HG03025 (cell line): ENCODE measurements around the gene YWHAQ.
A peak's percentile ranks its signal among the peaks of the same experiment; 100 is the strongest.
"Not testable (repeated sequence)": the region's sequence is repeated elsewhere in the genome, so short reads cannot be mapped to it uniquely, and the experiment has no call there.

Experiments
- ATAC-seq: cut with Tn5 transposase; IDR thresholded peaks from one replicate; pipeline ENCODE4 v1.9.1; 2021; ENCODE audit warnings: mild to moderate bottlenecking, moderate library complexity; ENCODE audit not compliant: unreplicated experiment, low FRiP score

The YWHAQ gene

DNA sequence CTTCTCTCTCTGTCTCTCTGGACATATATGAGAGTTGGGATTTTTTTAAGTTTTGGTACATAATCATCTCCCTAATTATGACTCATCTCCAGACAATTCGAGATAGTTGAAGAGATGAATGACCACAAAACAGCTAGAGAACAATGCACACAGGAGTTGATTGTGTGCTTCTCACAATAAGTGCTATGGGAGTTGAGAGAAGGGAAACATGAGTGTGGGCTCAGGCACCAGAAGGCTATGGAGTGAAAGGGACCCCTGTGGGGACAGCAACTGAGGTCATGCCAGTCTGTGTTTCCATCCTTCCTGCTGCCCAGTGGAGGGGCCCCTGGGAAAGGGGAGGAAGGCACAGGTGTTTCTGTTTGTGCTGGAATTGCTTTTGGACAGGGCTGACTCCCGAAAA lies 6.5 kb upstream of the YWHAQ start:
- ATAC-seq: no peak

DNA sequence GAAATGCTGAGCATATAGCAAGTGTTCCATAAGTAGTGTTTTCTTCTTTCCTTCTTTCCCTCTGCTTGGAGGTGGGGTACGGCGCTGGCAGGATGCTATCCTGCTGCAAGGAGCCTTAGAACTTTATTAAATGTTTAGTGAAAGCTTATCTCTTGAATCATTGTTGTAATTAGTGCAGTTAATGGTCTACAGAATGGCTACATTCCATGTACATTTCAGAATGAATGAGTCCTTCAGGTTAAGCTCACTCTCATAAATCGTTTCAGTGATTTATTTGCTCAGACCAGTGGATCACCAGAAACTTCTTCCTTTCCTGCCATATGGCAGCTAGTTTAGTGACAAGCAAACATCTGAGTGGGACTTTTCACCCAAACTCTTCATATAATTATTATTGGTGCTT lies 3.3 kb upstream of the YWHAQ start:
- ATAC-seq: no peak

DNA sequence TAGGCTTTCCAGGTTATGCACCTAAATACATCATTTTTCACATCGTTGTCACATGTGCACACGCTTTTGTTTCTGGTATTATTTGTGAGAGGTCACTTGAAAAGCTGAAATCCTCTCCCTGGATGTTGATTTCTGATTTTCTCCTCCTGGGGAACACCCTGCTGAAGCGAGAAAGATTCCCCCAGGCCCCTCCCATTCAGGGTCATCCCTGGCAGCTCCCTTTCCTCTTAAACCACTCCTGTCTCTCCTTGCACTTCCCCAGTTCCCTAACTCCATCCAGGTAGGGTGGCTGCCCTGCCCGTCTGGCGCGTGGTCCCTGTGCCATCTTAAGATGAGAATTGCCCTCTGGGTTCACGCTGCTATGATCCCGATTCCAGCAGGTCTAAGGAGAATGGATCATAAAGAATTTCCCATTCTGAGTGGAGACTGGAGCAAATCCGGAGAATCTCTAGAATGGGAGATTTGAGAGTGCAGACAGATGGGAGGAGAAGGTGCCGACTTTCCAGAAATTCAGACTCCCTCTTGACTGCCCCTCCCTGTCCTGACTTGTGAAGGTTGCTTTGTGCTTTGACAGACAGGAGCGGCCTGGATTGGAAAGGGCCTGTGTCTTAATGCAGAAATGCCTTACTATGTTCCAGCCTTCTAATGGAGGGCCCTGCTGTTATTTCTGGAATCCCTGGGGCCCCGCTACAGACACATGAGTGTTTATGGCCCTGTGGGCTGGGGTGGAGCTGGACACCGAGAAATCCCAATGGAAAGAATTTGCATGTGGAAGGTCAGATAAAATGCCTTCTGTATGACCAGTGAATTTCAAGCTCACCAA lies 1.3 kb upstream of the YWHAQ start:
- no peak for ATAC-seq

GRCh38 chr2:9631553-9631819 lies 689 bp upstream of the YWHAQ start:
- no peak for ATAC-seq

DNA sequence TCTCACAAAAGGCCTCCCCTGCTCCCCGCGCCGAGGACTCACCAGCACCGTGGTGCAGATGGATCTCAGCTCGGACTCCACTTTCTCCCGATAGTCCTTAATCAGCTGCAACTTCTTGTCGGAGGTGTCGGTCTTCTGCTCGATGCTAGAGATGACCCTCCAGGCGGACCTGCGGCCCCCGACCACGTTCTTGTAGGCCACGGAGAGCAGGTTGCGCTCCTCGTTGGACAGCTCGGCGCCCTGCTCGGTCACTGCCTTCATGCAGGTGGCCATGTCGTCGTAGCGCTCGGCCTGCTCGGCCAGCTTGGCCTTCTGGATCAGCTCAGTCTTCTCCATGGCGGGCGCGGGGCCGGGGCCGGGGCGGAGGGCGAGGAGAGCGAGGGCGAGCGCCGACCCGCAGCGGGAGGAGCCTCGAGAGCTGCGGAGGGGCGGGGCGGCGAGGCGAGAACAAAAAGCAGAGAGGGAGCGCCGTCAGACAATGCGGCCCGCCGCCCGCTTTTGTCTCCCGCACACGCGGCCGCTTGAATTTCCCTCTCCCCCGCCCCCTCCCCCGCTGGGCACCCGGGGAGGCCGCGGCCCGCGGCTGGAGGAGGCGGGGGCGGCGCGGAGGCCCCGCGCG lies 571 bp downstream of the YWHAQ start:
- peak; percentile 53 for ATAC-seq

GRCh38 chr2:9629222-9630116 lies 1.3 kb downstream of the YWHAQ start:
- ATAC-seq: no peak

GRCh38 chr2:9627310-9627709 lies 3.5 kb downstream of the YWHAQ start:
- ATAC-seq: no peak

- no peak for ATAC-seq
Measured at GRCh38 chr2:9623151-9623550, 7.6 kb downstream of the YWHAQ start.

GRCh38 chr2:9621655-9622054 lies 9.1 kb downstream of the YWHAQ start:
- not testable (repeated sequence) for ATAC-seq

- ATAC-seq: no peak
Measured at GRCh38 chr2:9618410-9618809, 12.4 kb downstream of the YWHAQ start.

DNA sequence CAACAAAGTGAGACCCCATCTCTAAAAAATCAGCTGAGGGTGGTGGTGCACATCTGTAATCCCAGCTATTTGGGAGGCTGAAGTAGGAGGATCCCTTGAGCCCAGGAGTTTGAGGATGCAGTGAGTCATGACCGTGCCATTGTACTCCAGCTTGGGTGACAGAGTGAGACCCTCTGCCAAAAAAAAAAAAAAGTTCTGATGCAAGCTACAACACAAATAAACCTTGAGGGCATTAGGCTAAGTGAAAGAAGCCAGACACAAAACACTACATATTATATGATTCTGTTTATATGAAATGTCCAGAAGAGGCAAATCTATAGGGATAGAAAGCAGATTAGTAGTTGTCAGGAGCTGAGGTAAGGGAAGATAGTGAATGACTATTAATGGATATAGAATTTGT lies 13.0 kb downstream of the YWHAQ start:
- ATAC-seq: no peak

DNA sequence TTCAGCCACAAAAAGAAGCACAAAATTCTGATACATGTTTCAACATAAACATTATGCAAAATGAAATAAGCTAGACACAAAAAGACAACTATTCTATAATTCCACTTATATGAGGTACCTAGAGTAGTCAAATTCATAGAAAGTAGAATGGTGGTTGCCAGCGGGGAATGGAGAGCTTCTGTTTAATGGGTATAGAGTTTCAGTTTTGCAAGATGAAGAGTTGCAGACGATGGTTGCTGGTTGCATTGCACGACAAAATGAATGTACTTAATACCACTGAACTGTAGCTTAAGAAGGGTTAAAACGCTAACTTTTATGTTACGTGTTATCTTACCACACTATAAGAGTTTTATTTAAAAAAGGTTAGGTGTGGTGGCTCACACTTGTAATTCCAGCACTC lies 13.5 kb downstream of the YWHAQ start:
- no peak for ATAC-seq

- no peak for ATAC-seq
Measured at GRCh38 chr2:9614562-9614961, 16.2 kb downstream of the YWHAQ start.

GRCh38 chr2:9613291-9613690 lies 17.5 kb downstream of the YWHAQ start:
- no peak for ATAC-seq

- not testable (repeated sequence) for ATAC-seq
Measured at GRCh38 chr2:9611549-9611912, 19.3 kb downstream of the YWHAQ start.

DNA sequence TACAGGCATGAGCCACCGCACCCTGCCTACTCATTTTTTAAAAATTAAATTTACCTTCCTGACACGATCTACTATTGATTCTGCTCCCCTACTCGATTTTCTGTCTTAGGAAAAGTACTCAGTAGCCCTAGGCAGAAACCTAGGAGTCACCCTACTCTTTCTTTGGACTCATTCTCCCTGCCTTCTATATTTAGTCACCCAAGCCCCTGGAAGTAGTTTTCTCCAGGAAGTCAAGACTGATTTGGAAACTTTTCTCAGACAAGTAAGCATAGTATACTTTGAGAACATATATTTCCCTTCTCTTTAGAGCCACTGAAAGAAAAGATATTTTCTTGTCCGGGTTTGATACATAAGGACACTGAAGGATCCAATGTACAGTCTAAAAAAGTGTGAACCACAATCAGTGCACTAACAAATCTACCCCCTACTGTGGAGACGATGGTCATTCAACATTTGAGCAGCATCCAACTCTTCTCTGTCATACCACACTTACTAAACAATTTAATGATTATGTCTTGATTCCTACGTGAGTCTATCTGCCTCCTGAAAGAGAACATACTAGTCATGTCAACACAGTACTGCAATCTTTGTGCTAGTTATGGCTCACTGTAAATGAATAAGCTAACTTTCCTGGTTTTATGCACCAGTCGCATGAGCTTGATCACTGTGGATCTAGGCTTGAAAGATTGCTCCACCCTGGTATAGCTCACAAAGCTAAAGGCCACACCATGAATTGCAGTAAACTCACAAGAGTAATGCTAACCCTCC lies 19.8 kb downstream of the YWHAQ start:
- no peak for ATAC-seq

GRCh38 chr2:9608491-9608890 lies 22.3 kb downstream of the YWHAQ start:
- ATAC-seq: not testable (repeated sequence)

- ATAC-seq: no peak
Measured at GRCh38 chr2:9602412-9602811, 28.4 kb downstream of the YWHAQ start.

DNA sequence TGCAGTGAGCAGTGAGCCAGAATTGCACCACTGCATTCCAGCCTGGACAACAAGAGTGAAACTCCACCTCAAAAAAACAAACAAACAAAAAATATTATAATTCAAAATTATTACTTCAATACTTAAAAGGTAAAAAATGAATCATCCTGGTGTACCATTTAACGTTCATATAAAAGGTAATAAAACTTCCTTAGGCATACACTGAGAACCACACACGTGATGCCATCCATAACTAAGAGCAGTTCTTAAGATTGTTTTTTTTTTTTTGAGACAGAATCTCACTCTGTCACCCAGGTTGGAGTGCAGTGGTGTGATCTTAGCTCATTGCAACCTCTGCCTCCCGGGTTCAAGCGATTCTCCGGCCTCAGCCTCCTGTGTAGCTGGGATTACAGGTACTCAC lies 29.4 kb downstream of the YWHAQ start:
- ATAC-seq: no peak

DNA sequence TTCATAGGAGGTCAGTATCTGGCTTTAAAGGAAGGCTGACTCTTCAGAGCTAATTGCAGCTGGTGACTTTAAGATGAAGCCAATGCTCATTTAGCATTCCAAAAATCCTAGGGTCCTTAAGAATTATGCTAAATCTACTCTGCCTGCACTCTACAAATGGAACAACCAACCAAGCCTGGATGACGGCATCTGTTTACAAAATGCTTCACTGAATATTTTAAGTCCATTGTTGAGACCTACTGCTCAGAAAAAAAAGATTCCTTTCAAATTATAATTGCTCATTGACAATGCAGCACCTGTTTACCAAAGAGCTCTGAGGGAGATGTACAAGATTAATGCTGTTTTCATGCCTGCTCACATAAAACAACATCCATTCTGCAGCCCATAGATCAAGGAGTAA lies 31.4 kb downstream of the YWHAQ start:
- no peak for ATAC-seq
